GM18861 (cell line): Measurements from ENCODE around the gene LRRTM1.

ENCODE experiments used
- ATAC-seq: cut with Tn5 transposase; IDR thresholded peaks from one replicate; pipeline ENCODE4 v1.9.1; 2021; ENCODE audit not compliant: unreplicated experiment

LRRTM1 gene

DNA sequence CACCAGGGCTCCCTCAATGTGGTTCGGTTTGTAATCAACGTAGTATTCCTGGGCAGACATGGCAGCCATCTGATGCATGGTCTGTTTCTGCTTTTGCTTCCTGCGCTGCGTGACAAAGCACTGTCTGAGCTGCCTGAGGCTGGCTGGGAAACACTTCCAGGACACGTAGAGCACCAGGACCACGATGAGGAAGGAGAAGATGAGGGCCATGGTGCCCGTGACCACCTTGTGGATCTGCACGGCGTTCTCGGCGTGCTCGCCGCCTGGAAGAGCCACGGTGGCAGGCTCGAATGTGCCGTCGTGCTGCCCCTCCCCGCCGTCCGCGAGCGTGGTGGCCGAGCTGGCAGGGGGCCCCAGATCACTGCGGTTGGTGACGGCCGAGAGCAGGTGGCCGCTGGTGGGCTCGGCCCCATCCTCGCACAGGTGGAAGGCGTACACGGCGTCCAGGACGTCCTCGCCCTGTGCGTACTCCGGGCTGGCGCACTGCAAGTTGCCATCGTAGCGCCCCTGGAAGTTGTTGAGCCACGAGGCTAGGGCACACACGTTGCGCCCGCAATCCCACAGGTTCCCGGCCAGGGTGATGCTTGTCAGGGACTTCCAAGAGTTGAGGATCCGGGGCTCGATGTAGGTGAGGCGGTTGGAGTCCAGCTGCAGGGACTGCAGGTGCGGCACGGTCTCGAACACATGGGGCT lies 2.1 kb downstream of the LRRTM1 start:
- no peak for ATAC-seq

DNA sequence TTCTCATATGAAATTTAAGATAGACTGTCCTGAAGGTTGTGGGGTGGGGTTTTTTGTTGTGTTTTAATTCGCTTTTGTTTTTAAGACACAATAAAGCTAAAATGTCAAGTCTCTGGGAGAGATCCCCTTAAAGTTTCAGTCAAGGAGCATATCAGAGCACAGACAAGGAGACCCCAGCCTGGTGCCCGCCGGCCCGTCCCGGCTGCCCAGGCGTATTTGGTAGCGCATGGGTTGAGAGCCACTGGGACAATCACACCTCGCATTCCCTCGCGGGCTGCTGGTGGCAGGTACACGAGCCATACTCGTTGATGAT lies 2.6 kb downstream of the LRRTM1 start:
- no peak for ATAC-seq

DNA sequence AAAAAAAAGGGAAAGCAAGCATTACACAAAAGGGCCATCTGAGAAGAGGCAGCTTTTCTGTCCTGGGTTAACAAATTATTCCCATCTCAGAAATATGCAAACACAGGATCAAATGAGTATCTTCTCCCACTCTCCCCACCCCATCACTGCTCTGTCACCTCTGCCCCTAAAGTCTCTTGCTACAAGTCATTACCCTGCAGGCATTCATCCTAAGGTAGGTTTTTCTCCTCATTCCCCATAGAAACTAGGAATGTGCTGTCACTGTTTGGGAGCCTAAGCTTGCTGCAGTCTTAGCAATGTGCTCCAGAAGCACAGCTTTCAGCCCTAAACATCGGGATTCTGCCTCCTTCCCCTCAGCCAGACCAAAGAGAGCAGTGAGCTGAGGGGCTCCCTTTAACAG lies 3.6 kb downstream of the LRRTM1 start:
- no peak for ATAC-seq

DNA sequence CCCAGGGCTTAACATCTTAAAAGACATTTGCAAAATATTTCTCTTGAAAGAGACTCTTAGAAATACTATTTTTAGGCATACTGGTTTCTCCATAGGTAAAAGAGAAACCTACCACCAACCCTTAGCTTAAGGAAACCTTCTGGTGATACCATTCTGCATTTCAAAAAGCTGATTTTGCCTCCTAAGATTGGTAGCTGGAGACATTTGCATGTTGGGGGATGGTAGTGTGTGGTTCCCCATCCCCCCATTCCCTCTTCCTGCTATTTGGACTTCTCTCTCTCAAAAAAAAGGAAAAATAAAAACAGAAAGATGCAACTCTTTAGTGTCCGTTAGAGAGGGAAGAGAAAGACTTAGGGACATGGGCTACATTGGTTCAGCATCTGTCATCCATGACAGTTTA lies 4.2 kb downstream of the LRRTM1 start:
- no peak for ATAC-seq

DNA sequence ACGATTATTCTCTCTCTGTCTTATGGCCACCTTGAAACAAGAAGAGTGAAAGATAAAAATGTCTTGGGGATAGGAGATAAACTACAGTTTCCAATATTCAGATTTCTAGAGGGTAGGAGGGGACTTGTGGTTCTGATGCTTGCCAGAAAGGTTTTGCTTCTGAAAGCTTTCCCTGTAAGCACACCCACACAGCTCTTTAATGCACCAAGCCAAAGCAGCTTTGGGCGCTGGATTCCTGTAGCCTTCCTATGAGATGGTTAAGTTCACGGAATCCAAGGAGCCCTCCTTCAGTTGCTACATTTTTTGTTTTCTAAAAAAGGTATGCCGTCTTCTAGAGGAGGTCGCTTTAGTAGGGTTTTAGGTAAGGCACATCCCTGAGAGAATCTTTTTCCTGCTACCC lies 4.9 kb downstream of the LRRTM1 start:
- ATAC-seq: no peak

DNA sequence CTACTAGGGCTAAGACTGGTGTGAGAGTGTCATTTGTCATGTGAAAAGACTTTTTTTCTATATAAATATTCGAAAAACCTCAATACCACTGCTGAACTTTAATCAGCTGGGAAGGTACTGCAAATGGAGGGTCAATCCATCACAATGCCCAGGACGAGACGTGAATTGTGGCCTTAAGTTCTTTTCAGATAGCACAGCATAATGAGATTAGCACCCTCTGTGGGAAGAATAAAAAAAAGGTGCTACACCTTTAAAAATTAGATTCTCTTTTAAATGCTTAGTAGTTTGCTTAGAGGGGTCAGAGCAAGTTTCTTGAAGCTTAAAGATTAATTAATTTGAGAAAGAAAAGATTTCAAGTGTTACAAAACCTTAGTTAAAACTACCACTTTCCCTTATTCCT lies 5.6 kb downstream of the LRRTM1 start:
- no peak for ATAC-seq

DNA sequence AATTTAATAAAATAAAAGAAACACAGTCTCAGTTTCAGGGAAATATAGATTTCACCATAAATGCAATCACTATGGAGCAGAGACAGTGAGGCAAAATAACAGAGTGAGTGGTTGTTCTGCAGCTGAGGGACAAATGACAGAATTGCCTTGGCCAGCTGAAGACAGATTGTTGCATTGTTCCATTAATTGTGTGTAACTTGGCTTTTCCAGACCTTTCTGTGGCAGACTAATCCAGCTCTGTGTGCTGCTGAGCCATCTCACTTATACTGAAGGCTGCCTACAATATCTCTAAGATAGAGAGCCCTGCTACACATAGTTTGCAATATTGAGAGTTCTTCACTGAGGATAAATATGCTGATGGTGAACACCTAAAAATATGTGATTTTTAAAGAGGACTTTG lies 11.5 kb downstream of the LRRTM1 start:
- no peak for ATAC-seq

DNA sequence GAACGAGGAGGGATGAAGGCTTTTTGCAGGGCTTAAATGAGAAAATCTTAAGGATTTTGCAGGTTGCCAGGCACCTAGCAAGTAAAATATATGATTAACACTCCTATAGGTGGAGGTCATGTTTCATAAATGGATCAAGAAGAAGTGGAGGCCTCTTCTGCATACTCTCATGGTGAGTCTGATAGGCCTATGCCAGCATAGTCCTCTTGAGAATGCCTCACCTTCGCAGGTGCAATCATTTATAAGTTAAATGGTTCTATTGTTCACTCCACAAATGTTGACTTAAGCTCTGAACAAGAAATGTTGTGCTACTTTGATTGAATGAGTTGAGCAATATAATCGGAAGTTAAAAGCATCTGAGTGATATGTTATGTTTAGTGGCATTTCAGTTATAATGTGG lies 12.1 kb downstream of the LRRTM1 start:
- no peak for ATAC-seq

DNA sequence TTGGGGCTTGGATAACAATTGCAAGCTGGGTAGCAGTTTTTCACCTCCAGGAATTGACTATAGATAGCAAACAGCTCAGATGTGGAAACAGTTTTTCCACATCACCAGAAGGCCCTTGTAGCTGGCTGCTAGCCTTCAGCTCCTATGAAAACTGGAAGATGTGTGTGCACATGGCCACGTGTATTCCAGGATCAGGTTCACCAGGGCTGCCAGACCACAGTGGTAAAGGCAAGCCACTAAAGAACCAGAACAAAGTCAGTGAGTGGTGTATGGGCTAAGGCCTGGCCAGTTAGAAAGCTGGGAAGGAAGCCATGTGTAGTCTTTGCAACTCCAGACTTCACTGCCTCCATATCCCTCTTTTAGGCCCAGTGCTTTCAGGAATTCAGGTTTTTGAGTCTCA lies 12.9 kb downstream of the LRRTM1 start:
- no peak for ATAC-seq

DNA sequence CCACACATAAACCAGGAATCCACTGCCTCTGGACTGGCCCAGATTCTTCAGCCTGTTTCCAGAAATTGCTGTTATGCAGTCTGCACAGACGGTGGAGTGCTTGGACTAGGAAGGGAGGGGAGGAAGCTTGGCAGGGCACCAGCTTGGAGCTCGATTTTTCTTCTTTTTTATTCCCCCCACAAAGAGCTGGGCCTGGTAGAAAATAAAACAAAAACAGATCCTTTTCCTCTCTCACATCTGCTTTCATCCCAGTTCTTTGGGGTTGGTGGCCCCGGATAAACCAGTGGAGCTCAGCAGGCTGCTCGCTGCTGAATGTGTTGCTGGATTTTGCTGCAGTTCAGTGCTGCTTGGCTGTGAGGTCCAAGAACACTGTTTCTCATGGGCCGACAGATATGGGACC lies 16.0 kb downstream of the LRRTM1 start:
- no peak for ATAC-seq

DNA sequence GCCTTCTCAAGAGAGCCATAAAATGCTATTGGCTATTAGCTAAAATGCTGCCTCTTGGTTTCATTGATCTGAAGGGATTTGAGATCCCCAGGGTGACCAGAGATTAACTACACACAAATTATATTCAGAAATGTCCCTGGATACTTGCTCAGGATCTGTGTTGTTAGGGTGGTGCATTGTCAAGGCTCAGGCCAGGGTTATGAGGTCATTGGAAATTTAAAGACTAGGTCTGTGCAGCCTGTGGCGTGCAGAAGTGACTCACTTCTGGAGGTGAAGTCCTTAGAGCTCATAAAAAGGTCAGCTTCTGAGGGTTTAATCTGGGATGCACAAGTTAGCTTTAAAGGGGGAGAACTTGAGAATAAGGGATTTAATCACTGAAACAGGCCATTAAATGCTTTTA lies 23.5 kb downstream of the LRRTM1 start:
- no peak for ATAC-seq

DNA sequence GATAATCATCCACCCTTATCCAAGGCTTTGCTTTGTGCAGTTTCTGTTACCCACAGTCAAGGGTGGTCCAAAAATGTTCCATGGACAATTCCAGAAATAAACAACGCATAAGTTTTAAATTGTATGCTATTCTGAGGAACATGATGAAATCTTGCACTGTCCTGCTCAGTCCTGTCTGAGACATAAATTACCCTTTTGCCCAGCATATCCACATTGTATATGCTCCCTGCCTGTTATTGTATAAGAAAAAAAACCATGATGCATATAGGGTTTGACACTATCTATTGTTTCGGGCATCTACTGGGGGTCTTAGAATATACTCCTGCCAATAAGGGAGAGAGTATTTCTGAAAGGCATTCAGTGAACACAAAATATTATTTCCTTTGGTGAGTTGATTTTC lies 24.0 kb downstream of the LRRTM1 start:
- ATAC-seq: no peak

DNA sequence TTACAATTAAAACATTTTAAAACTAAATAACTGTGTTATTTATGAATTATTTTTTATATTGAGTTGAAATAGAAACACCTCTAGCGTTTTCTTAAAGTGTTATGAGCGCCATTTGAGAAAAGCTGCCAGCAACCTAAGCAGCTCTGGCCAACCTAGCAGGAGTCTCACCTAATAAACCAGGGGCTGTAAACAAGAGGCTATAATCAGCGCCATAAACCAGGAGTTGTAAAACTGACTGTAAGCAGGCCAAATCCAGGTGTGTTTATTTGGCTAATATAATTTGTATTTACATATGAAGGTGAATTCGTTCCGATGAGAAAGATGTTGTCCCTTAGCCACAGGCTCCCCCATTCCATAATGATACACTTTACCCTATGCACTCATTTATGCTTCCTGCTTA lies 34.7 kb downstream of the LRRTM1 start:
- no peak for ATAC-seq

DNA sequence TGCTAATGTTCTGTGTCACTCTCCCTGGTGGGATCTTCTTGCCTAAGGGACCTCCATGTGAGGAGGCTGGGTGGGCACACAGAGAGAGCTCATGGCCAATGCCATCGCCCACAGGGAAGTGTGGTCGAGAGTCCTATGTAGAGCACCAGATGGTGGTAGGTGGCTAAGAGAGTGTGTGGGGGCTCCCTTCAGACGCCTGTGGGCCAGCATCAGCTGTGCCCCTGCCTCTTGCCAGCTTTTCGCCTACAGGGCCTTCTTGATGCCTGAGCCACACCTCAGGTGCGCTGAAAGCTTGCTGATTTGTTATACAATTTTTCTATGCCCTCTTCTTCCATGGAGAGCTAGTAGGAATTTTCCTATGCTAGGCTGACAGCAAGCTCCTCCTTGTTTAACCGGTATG lies 38.3 kb downstream of the LRRTM1 start:
- ATAC-seq: no peak

DNA sequence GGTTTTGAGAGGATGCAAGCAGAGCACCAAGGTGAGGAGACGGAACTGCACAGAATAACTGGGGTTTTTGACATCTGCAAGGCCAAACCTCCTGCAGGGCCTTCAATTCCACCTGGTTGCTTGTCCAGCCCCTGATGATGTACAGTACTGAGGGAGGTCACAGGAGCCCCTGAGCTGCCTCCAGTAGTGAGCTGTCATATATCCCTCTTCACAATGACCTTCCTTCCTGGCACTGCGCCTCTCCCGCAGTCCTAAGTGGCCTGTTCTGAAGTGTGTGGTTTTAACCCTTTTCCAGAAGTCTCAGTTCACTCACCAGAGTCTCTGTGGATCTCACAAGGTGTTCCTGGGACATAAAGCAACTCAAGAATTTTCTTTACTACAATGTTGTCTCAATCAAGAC lies 45.3 kb downstream of the LRRTM1 start:
- no peak for ATAC-seq

DNA sequence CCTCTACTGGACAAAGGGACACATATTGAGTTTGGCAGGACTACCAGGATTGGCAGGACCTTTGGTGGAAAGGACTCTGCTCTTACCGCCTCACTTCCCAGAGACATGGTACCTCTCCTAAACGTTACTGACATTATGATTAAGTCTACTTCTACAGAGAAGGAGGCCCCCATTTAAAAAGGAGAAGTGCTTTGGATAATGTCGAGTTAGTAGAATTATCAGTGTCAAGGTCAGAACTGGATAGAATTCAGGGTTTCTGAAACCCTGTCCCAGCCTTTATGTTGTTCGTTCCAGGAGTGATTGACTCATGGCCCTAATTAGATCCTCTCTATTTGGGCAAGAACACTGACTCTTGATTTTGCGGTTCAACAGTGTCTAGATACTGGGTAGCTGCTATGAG lies 45.8 kb downstream of the LRRTM1 start:
- ATAC-seq: no peak

DNA sequence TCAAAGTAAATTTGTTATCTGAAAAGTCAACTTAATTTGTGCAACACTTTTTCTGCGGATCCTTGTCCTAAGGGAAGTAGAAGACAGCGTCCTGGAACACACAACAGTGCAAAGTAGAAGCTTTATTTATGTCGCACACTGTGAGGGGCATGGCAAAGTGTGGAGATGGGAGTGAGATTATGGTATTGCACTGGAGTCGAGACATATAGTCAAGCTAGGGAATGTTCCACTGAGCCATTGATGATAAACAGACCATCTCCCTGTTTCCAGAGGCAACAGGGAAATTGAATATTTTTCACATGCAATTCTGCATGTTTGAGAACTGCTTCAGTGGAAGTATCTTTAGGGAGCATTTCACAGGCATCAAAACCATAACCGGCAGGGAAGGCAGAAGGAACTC lies 46.2 kb downstream of the LRRTM1 start:
- ATAC-seq: no peak

DNA sequence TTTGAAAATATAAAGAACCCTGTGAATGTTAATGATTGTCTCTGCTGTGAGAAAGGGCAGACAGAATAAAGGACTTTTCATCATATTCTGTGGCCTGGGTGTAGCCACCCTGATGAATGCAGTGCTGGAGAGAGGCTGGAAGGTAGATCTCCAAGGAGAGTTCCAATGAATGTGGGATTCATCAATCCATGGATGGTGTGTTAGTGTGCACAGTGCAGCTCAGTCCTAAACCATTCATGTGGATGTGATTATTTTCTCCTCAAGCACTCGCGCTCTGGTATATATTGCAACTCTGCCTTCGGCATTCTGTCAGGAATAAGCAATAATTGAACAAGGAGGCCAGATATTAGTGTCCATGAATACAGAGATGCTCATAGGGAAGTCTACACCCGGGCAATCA lies 47.1 kb downstream of the LRRTM1 start:
- ATAC-seq: no peak

DNA sequence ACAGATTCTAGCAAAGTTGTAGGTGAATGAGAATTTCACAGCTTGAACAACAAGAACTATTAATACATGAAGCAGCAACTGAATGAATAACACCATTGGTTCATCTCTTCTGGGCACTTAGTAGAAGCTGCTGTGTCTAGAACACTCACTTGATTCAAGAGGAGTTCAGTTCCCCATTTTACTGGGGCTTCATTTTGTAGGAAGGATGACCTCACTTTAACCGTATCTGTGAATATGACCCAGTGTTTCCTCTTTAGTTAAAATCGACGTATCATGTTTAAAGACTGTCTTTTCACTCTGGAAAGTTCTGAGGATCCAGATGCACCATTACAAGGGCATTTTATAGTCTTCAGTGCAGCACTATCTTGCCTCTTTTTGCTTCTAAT lies 47.8 kb downstream of the LRRTM1 start:
- no peak for ATAC-seq

DNA sequence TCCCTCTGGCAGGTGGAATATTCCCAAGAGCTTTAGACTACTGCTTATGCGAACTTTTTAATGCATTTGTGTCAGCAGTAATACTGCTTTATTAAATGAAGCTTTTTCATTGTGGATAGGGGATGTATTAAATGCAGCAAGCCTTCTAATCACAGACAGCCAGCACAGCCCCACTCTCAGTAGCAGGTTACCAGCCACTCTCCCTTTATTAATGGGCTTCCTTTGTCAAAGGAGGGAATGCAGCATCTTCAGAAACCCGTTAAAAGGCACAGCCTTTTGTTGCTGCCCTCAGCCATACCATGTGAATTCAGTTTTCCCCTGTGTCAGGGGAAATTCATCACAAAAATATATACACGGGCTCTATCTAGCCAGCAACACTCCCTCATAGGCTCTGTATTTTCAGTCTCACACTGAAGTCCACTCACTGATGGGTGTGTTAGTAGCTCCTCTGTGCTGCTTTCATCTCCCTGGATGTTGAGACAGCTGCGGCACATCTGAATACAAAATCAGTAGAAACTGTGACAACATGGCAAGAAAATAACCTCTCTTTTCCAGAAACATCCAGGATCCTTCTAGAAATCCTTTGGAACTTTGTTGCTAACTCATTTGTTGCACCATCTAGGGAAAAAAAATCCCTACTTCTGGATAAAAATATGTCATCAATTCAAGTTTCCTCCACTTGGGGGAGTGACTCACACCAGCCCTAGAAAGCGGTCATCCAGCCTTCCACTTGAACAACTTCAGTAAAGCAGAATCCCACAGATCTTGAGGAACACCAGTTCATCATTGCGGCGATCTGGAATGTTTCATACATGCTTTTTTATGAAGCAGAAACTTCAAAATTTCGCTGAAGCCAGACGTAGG lies 48.4 kb downstream of the LRRTM1 start:
- no peak for ATAC-seq

DNA sequence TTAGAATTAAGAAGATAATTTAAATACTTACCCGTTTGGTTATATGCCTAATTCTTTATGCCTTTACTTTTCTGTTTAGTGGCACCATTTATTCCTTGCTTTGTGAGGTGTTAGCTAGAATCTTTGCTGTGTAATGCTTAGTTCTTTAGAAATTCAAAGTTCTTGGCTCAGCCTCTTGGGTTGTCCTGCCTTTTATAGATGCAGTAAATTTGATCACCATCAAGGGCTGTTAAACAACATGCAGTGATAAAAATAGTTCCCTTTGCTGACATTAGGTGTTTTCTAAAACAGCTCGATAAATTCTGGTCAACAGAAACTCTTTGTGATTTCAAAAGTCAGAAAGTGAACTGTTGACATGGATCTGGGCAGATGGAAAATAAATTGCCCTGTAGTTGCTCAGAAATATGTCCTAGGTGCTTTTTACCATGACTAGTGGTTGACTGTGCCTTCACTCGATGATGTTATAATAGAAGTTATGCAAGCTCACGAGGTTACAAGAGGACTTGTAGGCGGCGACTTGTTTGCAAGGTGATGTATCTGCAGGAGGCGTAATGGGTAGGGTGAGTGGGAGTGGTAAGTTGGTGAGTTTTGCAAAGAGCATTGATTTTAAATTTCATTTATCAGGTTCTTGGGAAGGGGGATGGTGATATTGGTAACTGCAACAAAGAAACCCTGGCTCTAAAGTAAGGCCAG lies 52.1 kb downstream of the LRRTM1 start:
- ATAC-seq: no peak
